SK-N-SH (cell line): ENCODE results near the gene SMIM32. TPM values are rescaled to one million over a fixed set of nuclear protein-coding genes. Genes with fewer than 3 reads are reported as not detected.

Source experiments
- CTCF ChIA-PET: fragments of 300-600, 350-600 bp; formaldehyde crosslinking; extraction: SDS; loops from one replicate; lab custom pipeline; 2021; lab: Yijun Ruan, JAX
- POLR2A ChIA-PET: fragments of 350-600 bp; sonication (Branson Sonifier 250); formaldehyde crosslinking; extraction: SDS; loops from one replicate; lab custom pipeline; 2020; ENCODE audit warnings: antibody characterized with exemption, inconsistent platforms; lab: Yijun Ruan, JAX
- DNase-seq: peaks from one replicate; pipeline ENCODE4 v3.0.0; 2012
- H2AFZ ChIP-seq: fragments of 200-600 bp; sonication (generic); 2 replicates; pipeline ENCODE4 v1.8.1; 2016; ENCODE audit warnings: antibody characterized with exemption, mild to moderate bottlenecking, low read depth
- H3F3A ChIP-seq: fragments of 200-600 bp; sonication (generic); replicated peaks from 2 replicates; pipeline ENCODE3; 2016; ENCODE audit warnings: antibody characterized with exemption, mild to moderate bottlenecking; ENCODE audit not compliant: insufficient read depth
- H3K27ac ChIP-seq, 2 experiments: fragments of 200-500 bp in 1 of 2; fragments of 200-600 bp in 1 of 2; sonication (Bioruptor generic) in 1 of 2; sonication (generic), shearing (Covaris generic) in 1 of 2; 2 replicates each; pipeline versions ENCODE4 v1.5.1 to v1.6.1; 2014 to 2016; ENCODE audit warnings: low read depth in 2 of 2, inconsistent platforms in 1 of 2, low read length in 1 of 2, mild to moderate bottlenecking in 1 of 2, mixed read lengths in 1 of 2
- H3K27me3 ChIP-seq: fragments of 200-600 bp; sonication (generic), shearing (Covaris generic); 2 replicates; pipeline ENCODE4 v1.6.1; 2016; ENCODE audit warnings: mixed run types; ENCODE audit not compliant: insufficient read depth
- H3K36me3 ChIP-seq, 2 experiments: fragments of 200-500 bp in 1 of 2; fragments of 200-600 bp in 1 of 2; sonication (Bioruptor generic) in 1 of 2; sonication (generic) in 1 of 2; replicated peaks in 1 of 2; 2 replicates each; pipeline versions ENCODE3 to v1.5.1; 2014 to 2016; ENCODE audit warnings: low read length in 1 of 2, mild to moderate bottlenecking in 1 of 2; ENCODE audit not compliant: insufficient read depth in 2 of 2, control insufficient read depth in 1 of 2
- H3K4me1 ChIP-seq, 2 experiments: fragments of 200-500 bp in 1 of 2; fragments of 200-600 bp in 1 of 2; sonication (Bioruptor generic) in 1 of 2; sonication (generic), shearing (Covaris generic) in 1 of 2; 2 replicates each; pipeline versions ENCODE4 v1.5.1 to v1.6.1; 2014 to 2016; ENCODE audit warnings: low read depth in 1 of 2, low read length in 1 of 2, mixed run types in 1 of 2; ENCODE audit not compliant: insufficient read depth in 2 of 2, control insufficient read depth in 1 of 2
- H3K4me2 ChIP-seq: fragments of 200-600 bp; sonication (generic), shearing (Covaris generic); 2 replicates; pipeline ENCODE4 v1.6.1; 2017; ENCODE audit warnings: mixed run types
- H3K4me3 ChIP-seq, 2 experiments: fragments of 200-500 bp in 1 of 2; fragments of 200-600 bp in 1 of 2; sonication (Bioruptor generic) in 1 of 2; sonication (generic), shearing (Covaris generic) in 1 of 2; 2 replicates each; pipeline versions ENCODE4 v1.5.1 to v1.8.1; 2014 to 2016; ENCODE audit warnings: low read depth in 2 of 2, inconsistent platforms in 1 of 2, low read length in 1 of 2, mild to moderate bottlenecking in 1 of 2, mixed read lengths in 1 of 2, moderate library complexity in 1 of 2
- H3K79me2 ChIP-seq: fragments of 200-600 bp; sonication (generic); 2 replicates; pipeline ENCODE4 v1.8.1; 2017; ENCODE audit warnings: mild to moderate bottlenecking; ENCODE audit not compliant: insufficient read depth
- H3K9ac ChIP-seq: fragments of 200-600 bp; sonication (generic); 2 replicates; pipeline ENCODE4 v1.6.1; 2017; ENCODE audit warnings: mixed run types
- H3K9me2 ChIP-seq: fragments of 200-600 bp; sonication (generic); 2 replicates; pipeline ENCODE4 v1.6.1; 2017; ENCODE audit warnings: mixed run types
- H3K9me3 ChIP-seq: fragments of 200-600 bp; sonication (generic); 2 replicates; pipeline ENCODE4 v1.6.1; 2017; ENCODE audit warnings: mixed run types, mild to moderate bottlenecking, moderate library complexity
- H4K20me1 ChIP-seq: fragments of 200-600 bp; sonication (generic); 2 replicates; pipeline ENCODE4 v1.6.1; 2017; ENCODE audit warnings: mild to moderate bottlenecking, mixed run types; ENCODE audit not compliant: insufficient read depth
- CHD2 ChIP-seq: fragments of 150-350 bp; IDR thresholded peaks from 2 replicates; pipeline ENCODE4 v1.6.1; 2018; ENCODE audit warnings: low read length; ENCODE audit not compliant: partially characterized antibody
- ELF1 ChIP-seq: IDR thresholded peaks from 2 replicates; pipeline ENCODE4 v1.4.0; 2012
- FOSL2 ChIP-seq: IDR thresholded peaks from 2 replicates; pipeline ENCODE4 v1.4.0; 2012; ENCODE audit warnings: low read depth, mild to moderate bottlenecking, moderate library complexity, borderline replicate concordance
- FOXJ3 ChIP-seq: sonication (generic); formaldehyde crosslinking; IDR thresholded peaks from 2 replicates; pipeline ENCODE4 v1.5.1; 2020; ENCODE audit warnings: mild to moderate bottlenecking, missing genetic modification reagents
- FOXM1 ChIP-seq: IDR thresholded peaks from 2 replicates; pipeline ENCODE4 v1.4.0; 2012; ENCODE audit warnings: low read depth, mild to moderate bottlenecking
- GATA2 ChIP-seq: sonication (generic); formaldehyde crosslinking; IDR thresholded peaks from 2 replicates; pipeline ENCODE4 v1.5.0; 2020; ENCODE audit warnings: mild to moderate bottlenecking, missing genetic modification reagents
- JUND ChIP-seq: IDR thresholded peaks from 2 replicates; pipeline ENCODE4 v1.4.0; 2012
- MXI1 ChIP-seq: IDR thresholded peaks from 2 replicates; pipeline ENCODE4 v1.6.1; 2012; ENCODE audit warnings: mild to moderate bottlenecking, low read depth, low read length, improper control_type of control experiment
- RCOR1 ChIP-seq: fragments of 150-350 bp; IDR thresholded peaks from 2 replicates; pipeline ENCODE4 v1.6.1; 2017; ENCODE audit warnings: antibody characterized with exemption, low read length
- SIN3A ChIP-seq: IDR thresholded peaks from 2 replicates; pipeline ENCODE4 v1.6.1; 2012; ENCODE audit warnings: low read depth, mild to moderate bottlenecking, low read length, moderate library complexity, borderline replicate concordance
- TAF1 ChIP-seq: IDR thresholded peaks from 2 replicates; pipeline ENCODE4 v1.6.1; 2012; ENCODE audit warnings: low read depth, mild to moderate bottlenecking, low read length, moderate library complexity, borderline replicate concordance
- YY1 ChIP-seq: IDR thresholded peaks from 2 replicates; pipeline ENCODE4 v1.4.0; 2012; ENCODE audit warnings: low read depth, mild to moderate bottlenecking
- ZBTB33 ChIP-seq: IDR thresholded peaks from 2 replicates; pipeline ENCODE4 v1.4.0; 2012; ENCODE audit warnings: low read depth, borderline replicate concordance
- WGBS: methylation state at CpG from one replicate; pipeline ENCODE4 v1.1.6; 2017; ENCODE audit warnings: low lambda C conversion rate; 5-methylcytosine and 5-hydroxymethylcytosine counted together
- polyA plus RNA-seq, 3 experiments: library from polyadenylated mRNA; depleted of rRNA; stranded (reverse); fragments of >200 nt; gene quantifications; 2 replicates each; pipeline ENCODE4 v1.2.3, GENCODE V29; 2012
- TF ChIP-seq, protein P1 (sequence below): fragments of 200-600 bp; sonication (generic); IDR thresholded peaks from 2 replicates; pipeline ENCODE4 v1.6.1; 2017; ENCODE audit warnings: antibody characterized with exemption, mild to moderate bottlenecking, moderate library complexity
- TF ChIP-seq, protein P2 (sequence below): IDR thresholded peaks from 2 replicates; pipeline ENCODE4 v1.6.1; 2012; ENCODE audit warnings: mild to moderate bottlenecking, low read depth, low read length, moderate library complexity
- TF ChIP-seq, protein P3 (sequence below): IDR thresholded peaks from 2 replicates; pipeline ENCODE4; 2012
- TF ChIP-seq, protein P4 (sequence below): IDR thresholded peaks from 2 replicates; pipeline ENCODE4 v1.4.0; 2012; ENCODE audit warnings: low read depth, borderline replicate concordance

The SMIM32 gene
- polyA plus RNA-seq, 1 of the 3 experiments (the other 2 are of a cell fraction): 0.25 TPM

GRCh38 chr5:136216230-136216629, 23.3 kb upstream of the SMIM32 start:
- DNase-seq: no peak
- Histone ChIP-seq H3K4me2 (no peak overlapping the region), H3F3A (no peaks in the 10 kb centered on the region), H3K79me2 (no peaks in the 10 kb centered on the region), H3K9me2 (no peaks in the 10 kb centered on the region), H3K27me3 (no peaks in the 10 kb centered on the region), H3K4me1 (no peaks in the 10 kb centered on the region), H3K4me3 (no peak overlapping the region), H3K9ac (no peak overlapping the region), H4K20me1 (no peaks in the 10 kb centered on the region), H3K27ac (no peak overlapping the region), H3K36me3 (no peaks in the 10 kb centered on the region), H3K9me3 (no peaks in the 10 kb centered on the region), H2AFZ (no peak overlapping the region)
- WGBS: 88% methylated on average over 6 of the region's 8 CpGs
- POLR2A ChIA-PET: no interaction called here
- CTCF ChIA-PET: interaction anchor here (1.3 to 1.5 kb wide), 3 partner anchors 16 to 328 kb away, joined by 4 to 6 read pairs (median 5); no protein-coding TSS in a partner anchor
- TF ChIP-seq JUND (no peak), MXI1 (no peak), SIN3A (no peak), TAF1 (no peak), YY1 (no peak), FOSL2 (no peak), RCOR1 (no peak), ZBTB33 (no peak), ELF1 (no peak), GATA2 (no peak), FOXJ3 (CRISPR knock-in tag) (no peak), CHD2 (no peak), FOXM1 (no peak)
- TF ChIP-seq, protein P1, sequence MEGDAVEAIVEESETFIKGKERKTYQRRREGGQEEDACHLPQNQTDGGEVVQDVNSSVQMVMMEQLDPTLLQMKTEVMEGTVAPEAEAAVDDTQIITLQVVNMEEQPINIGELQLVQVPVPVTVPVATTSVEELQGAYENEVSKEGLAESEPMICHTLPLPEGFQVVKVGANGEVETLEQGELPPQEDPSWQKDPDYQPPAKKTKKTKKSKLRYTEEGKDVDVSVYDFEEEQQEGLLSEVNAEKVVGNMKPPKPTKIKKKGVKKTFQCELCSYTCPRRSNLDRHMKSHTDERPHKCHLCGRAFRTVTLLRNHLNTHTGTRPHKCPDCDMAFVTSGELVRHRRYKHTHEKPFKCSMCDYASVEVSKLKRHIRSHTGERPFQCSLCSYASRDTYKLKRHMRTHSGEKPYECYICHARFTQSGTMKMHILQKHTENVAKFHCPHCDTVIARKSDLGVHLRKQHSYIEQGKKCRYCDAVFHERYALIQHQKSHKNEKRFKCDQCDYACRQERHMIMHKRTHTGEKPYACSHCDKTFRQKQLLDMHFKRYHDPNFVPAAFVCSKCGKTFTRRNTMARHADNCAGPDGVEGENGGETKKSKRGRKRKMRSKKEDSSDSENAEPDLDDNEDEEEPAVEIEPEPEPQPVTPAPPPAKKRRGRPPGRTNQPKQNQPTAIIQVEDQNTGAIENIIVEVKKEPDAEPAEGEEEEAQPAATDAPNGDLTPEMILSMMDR: no peak
- TF ChIP-seq, protein P2, sequence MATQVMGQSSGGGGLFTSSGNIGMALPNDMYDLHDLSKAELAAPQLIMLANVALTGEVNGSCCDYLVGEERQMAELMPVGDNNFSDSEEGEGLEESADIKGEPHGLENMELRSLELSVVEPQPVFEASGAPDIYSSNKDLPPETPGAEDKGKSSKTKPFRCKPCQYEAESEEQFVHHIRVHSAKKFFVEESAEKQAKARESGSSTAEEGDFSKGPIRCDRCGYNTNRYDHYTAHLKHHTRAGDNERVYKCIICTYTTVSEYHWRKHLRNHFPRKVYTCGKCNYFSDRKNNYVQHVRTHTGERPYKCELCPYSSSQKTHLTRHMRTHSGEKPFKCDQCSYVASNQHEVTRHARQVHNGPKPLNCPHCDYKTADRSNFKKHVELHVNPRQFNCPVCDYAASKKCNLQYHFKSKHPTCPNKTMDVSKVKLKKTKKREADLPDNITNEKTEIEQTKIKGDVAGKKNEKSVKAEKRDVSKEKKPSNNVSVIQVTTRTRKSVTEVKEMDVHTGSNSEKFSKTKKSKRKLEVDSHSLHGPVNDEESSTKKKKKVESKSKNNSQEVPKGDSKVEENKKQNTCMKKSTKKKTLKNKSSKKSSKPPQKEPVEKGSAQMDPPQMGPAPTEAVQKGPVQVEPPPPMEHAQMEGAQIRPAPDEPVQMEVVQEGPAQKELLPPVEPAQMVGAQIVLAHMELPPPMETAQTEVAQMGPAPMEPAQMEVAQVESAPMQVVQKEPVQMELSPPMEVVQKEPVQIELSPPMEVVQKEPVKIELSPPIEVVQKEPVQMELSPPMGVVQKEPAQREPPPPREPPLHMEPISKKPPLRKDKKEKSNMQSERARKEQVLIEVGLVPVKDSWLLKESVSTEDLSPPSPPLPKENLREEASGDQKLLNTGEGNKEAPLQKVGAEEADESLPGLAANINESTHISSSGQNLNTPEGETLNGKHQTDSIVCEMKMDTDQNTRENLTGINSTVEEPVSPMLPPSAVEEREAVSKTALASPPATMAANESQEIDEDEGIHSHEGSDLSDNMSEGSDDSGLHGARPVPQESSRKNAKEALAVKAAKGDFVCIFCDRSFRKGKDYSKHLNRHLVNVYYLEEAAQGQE: no peak
- TF ChIP-seq, protein P3, sequence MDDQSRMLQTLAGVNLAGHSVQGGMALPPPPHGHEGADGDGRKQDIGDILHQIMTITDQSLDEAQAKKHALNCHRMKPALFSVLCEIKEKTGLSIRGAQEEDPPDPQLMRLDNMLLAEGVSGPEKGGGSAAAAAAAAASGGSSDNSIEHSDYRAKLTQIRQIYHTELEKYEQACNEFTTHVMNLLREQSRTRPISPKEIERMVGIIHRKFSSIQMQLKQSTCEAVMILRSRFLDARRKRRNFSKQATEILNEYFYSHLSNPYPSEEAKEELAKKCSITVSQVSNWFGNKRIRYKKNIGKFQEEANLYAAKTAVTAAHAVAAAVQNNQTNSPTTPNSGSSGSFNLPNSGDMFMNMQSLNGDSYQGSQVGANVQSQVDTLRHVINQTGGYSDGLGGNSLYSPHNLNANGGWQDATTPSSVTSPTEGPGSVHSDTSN: no peak
- TF ChIP-seq, protein P4, sequence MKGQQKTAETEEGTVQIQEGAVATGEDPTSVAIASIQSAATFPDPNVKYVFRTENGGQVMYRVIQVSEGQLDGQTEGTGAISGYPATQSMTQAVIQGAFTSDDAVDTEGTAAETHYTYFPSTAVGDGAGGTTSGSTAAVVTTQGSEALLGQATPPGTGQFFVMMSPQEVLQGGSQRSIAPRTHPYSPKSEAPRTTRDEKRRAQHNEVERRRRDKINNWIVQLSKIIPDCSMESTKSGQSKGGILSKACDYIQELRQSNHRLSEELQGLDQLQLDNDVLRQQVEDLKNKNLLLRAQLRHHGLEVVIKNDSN: no peak
